MM.1S (cell line): Measurements from ENCODE around the gene INSC.

Experiments
- DNase-seq: peaks from one replicate; pipeline ENCODE4 v3.0.0-alpha.2; 2015
- H2AFZ ChIP-seq: fragments of 300-600 bp; sonication (generic); 2 replicates; pipeline ENCODE4 v1.6.0; 2016; ENCODE audit warnings: antibody characterized with exemption, low read length
- H3F3A ChIP-seq: fragments of 300-600 bp; sonication (generic); 2 replicates; pipeline ENCODE4 v1.6.1; 2016; ENCODE audit warnings: mild to moderate bottlenecking, antibody characterized with exemption, low read length, moderate library complexity, mixed read lengths; ENCODE audit not compliant: insufficient read depth
- H3K27ac ChIP-seq: fragments of 300-600 bp; sonication (generic); 2 replicates; pipeline ENCODE4 v1.5.1; 2016; ENCODE audit warnings: mild to moderate bottlenecking, low read length
- H3K27me3 ChIP-seq: fragments of 300-600 bp; sonication (generic); replicated peaks from 2 replicates; pipeline ENCODE4 v1.6.0; 2016; ENCODE audit warnings: low read length; ENCODE audit not compliant: insufficient read depth
- H3K36me3 ChIP-seq: fragments of 300-600 bp; sonication (generic); replicated peaks from 2 replicates; pipeline ENCODE4 v1.6.1; 2016; ENCODE audit warnings: mild to moderate bottlenecking, low read length, mixed read lengths; ENCODE audit not compliant: insufficient read depth
- H3K4me1 ChIP-seq: fragments of 300-600 bp; sonication (generic); 2 replicates; pipeline ENCODE4 v1.6.1; 2016; ENCODE audit warnings: low read length, mixed read lengths
- H3K4me2 ChIP-seq: fragments of 300-600 bp; sonication (generic); 2 replicates; pipeline ENCODE4 v1.6.0; 2016; ENCODE audit warnings: low read depth, low read length
- H3K4me3 ChIP-seq: fragments of 300-600 bp; sonication (generic); 2 replicates; pipeline ENCODE4 v1.5.1; 2016; ENCODE audit warnings: low read length, mixed read lengths
- H3K79me2 ChIP-seq: fragments of 300-600 bp; sonication (generic); 2 replicates; pipeline ENCODE4 v1.6.1; 2016; ENCODE audit warnings: mixed run types, low read length, mixed read lengths
- H3K9ac ChIP-seq: fragments of 300-600 bp; sonication (generic); 2 replicates; pipeline ENCODE4 v1.6.1; 2016; ENCODE audit warnings: low read length, mixed read lengths
- H3K9me2 ChIP-seq: fragments of 300-600 bp; sonication (generic); replicated peaks from 2 replicates; pipeline ENCODE4 v1.6.1; 2016; ENCODE audit warnings: mild to moderate bottlenecking, low read length, mixed read lengths; ENCODE audit not compliant: insufficient read depth
- H3K9me3 ChIP-seq: fragments of 300-600 bp; sonication (generic); replicated peaks from 2 replicates; pipeline ENCODE4 v1.6.1; 2016; ENCODE audit warnings: mild to moderate bottlenecking, low read length, mixed read lengths; ENCODE audit not compliant: insufficient read depth
- H4K20me1 ChIP-seq: fragments of 300-600 bp; sonication (generic); 2 replicates; pipeline ENCODE4 v1.6.1; 2016; ENCODE audit warnings: mild to moderate bottlenecking, low read length, moderate library complexity, mixed read lengths; ENCODE audit not compliant: insufficient read depth
- CTCF ChIP-seq: fragments of 300-600 bp; sonication (generic); IDR thresholded peaks from 2 replicates; pipeline ENCODE4 v1.5.1; 2016; ENCODE audit warnings: antibody characterized with exemption, low read length, mixed read lengths
- EZH2 ChIP-seq: fragments of 300-600 bp; sonication (generic); optimal IDR thresholded peaks from 2 replicates; pipeline ENCODE3; 2017; ENCODE audit warnings: low read depth, mild to moderate bottlenecking, antibody characterized with exemption, low read length, mixed read lengths
- EZH2phosphoT487 ChIP-seq: fragments of 300-600 bp; sonication (generic); IDR thresholded peaks from 2 replicates; pipeline ENCODE4 v1.6.1; 2018; ENCODE audit warnings: antibody characterized with exemption, low read length

INSC gene

GRCh38 chr11:15117751-15118150 lies 3.0 kb downstream of the INSC start:
- H3K9ac ChIP-seq: no peak overlapping the region
- no peak overlapping the region for H3K4me3 ChIP-seq
- H4K20me1 ChIP-seq: no peaks in the 10 kb centered on the region
- no peaks in the 10 kb centered on the region for H3K27me3 ChIP-seq
- no peaks in the 10 kb centered on the region for H3K9me3 ChIP-seq
- no peak overlapping the region for H3K4me2 ChIP-seq
- peaks cover 16% of the 10 kb centered on the region for H3K4me1 ChIP-seq
- no peaks in the 10 kb centered on the region for H3K9me2 ChIP-seq
- H2AFZ ChIP-seq: no peak overlapping the region
- no peak for DNase-seq
- no peaks in the 10 kb centered on the region for H3K36me3 ChIP-seq
- TF ChIP-seq EZH2phosphoT487: no peak
- TF ChIP-seq EZH2: no peak
- TF ChIP-seq CTCF: no peak
- no peaks in the 10 kb centered on the region for H3K79me2 ChIP-seq
- H3F3A ChIP-seq: peaks cover 4% of the 10 kb centered on the region; the same call in 1 of the 2 replicates
- H3K27ac ChIP-seq: no peak overlapping the region

GRCh38 chr11:15118431-15118830 lies 3.7 kb downstream of the INSC start:
- Histone ChIP-seq H3K27ac (no peak overlapping the region), H3F3A (peaks cover 4% of the 10 kb centered on the region; the same call in 1 of the 2 replicates), H3K4me3 (no peak overlapping the region), H3K27me3 (no peaks in the 10 kb centered on the region), H3K9me2 (no peaks in the 10 kb centered on the region), H3K4me2 (no peak overlapping the region), H3K9me3 (no peaks in the 10 kb centered on the region), H3K4me1 (peaks cover 20% of the 10 kb centered on the region), H2AFZ (no peak overlapping the region), H3K36me3 (no peaks in the 10 kb centered on the region), H4K20me1 (no peaks in the 10 kb centered on the region), H3K79me2 (no peaks in the 10 kb centered on the region), H3K9ac (no peak overlapping the region)
- TF ChIP-seq CTCF (no peak), EZH2phosphoT487 (no peak), EZH2 (no peak)
- DNase-seq: peak; percentile 27

GRCh38 chr11:15119352-15119751 lies 4.6 kb downstream of the INSC start:
- H3K9me2 ChIP-seq: no peaks in the 10 kb centered on the region
- peaks cover 12% of the 10 kb centered on the region for H3K4me1 ChIP-seq
- H3K27ac ChIP-seq: no peak overlapping the region
- H4K20me1 ChIP-seq: no peaks in the 10 kb centered on the region
- TF ChIP-seq EZH2phosphoT487: no peak
- no peak for TF ChIP-seq CTCF
- TF ChIP-seq EZH2: no peak
- DNase-seq: no peak
- no peak overlapping the region for H3K4me3 ChIP-seq
- H3K4me2 ChIP-seq: no peak overlapping the region
- no peaks in the 10 kb centered on the region for H3K79me2 ChIP-seq
- H2AFZ ChIP-seq: no peak overlapping the region
- H3F3A ChIP-seq: no peaks in the 10 kb centered on the region
- H3K9ac ChIP-seq: no peak overlapping the region
- no peaks in the 10 kb centered on the region for H3K36me3 ChIP-seq
- H3K9me3 ChIP-seq: no peaks in the 10 kb centered on the region
- no peaks in the 10 kb centered on the region for H3K27me3 ChIP-seq
